GM19240 (cell line): ENCODE measurements around the gene UNC5A.

Source experiments
- DNase-seq: peaks from one replicate; pipeline ENCODE4 v3.0.0; 2011; ENCODE audit warnings: low spot score; ENCODE audit not compliant: insufficient read length

UNC5A gene

GRCh38 chr5:176800024-176800423, 10.3 kb upstream of the UNC5A start:
- DNase-seq = no peak

GRCh38 chr5:176802116-176802784, 8.1 kb upstream of the UNC5A start:
- no peak for DNase-seq

- no peak for DNase-seq
These were observed 7.1 kb upstream of the UNC5A start for GRCh38 chr5:176803068-176803942.

GRCh38 chr5:176803943-176804498, 6.3 kb upstream of the UNC5A start:
- DNase-seq = no peak

- DNase-seq = no peak
These were observed 4.2 kb upstream of the UNC5A start for GRCh38 chr5:176806137-176806536.

DNA sequence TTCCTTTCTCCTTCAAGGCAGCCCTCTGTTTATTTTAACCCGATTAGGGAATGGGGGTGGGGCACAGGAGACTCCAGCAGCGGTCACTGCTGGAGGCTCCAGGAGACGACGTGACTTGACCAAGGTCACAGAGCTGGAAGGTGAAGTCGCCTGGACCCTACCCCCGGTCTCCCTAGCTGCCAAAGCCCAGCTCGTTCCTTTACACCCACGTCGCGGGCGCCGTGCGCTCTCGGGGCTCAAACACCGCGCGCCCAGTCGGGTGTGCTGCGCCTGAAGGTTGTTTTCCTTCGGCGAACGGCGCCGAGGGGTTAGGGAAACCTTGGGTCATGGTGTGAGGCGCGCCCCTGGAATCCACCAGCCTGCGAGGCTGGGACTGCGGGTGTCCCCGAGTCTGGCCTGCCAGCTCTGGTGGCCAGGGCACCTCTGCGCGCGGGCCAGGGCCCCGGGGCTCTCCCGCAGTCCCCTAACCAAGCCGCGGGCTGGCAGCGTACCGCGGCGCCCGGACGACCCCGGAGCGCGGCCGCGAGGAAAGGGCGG, 747 bp upstream of the UNC5A start:
- no peak for DNase-seq

DNA sequence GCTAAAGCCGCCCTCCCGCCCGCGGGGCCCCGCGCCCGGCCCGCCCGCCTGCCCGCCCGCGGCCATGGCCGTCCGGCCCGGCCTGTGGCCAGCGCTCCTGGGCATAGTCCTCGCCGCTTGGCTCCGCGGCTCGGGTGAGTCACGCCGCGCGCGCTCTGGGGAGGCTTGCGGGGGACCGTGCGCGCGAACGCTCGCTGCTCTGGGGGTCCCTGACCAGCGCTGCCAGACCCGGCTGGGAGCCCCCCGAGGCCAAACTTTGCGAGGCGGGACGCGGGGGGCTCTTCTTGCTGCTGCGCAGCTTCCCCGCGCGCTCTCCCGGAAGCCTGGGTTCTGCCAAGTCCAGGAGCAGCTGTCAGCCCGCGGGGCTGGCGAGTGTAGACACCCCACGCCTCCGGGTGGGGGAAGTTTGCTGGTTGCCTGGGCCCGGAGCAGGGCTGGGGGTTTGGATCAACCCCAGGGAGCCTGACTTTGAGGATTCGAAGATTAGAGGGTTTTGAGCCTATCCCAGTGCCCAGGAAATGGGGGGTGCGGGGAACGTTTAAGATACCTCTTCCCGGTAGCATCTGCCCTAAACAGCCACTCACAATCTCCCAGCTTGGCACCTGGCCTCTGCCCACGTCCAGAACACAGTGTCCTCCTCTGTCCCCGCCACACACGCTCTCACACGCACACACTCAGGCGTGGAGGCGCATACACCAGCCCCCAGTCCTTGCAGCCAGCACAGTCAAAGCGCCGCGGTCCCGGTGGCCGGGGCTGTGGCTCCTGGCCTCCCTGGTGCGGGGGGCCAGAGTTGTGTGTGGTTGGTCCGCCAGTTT, 535 bp downstream of the UNC5A start:
- no peak for DNase-seq

GRCh38 chr5:176812269-176813259, 2.2 kb downstream of the UNC5A start:
- no peak for DNase-seq

- no peak for DNase-seq
These were observed 3.4 kb downstream of the UNC5A start for GRCh38 chr5:176813587-176814312.

DNA sequence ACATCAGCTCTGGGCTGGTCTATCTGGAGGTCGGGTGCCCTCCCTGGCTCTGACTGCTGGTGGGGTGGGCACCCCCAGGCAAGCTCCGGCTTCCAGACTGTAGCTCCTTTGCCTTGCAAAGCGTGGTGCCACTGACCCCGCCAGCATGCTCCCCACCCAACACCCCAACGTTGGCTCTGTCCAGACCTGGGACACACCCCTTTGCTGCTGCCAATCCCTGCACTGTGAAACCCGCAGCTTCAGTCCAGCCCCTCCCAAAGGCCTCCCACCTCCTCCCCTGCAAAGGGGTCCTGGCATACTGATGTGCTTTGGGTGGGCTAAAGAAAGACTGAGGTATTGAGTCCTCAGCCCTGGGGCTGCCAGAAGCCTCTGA, 3.9 kb downstream of the UNC5A start:
- no peak for DNase-seq

DNA sequence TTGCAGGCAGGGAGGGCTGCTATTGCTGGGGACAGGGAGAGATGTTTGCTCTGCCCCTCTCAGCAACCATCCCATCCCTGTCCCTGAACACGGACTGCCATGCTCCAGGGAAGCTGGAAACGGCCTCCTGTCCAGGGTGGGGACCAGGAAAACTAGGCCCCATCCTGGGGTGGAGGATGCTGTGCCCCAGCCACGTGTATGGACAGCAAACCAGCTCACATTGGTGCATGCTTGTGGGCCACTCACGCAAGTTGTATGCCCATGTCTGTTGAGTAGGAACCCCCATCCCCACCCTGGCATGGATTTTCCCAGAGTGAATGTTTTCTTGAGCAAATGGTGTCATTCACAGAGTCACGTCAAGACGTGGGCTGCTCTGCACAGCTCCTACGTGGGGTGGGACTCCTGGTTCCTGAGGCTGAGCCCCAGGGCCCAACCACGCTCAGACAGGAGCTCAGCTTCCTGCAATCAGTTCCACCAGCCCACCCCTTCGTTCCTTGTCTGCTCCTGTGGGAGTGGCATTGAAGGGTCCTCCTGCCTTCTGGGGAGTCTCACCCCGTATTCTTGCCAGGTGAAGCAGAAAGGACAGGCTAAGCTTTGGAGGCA, 4.6 kb downstream of the UNC5A start:
- no peak for DNase-seq

- no peak for DNase-seq
These were observed 5.8 kb downstream of the UNC5A start for GRCh38 chr5:176816043-176816745.

- DNase-seq = no peak
These were observed 6.5 kb downstream of the UNC5A start for GRCh38 chr5:176816791-176817347.

DNA sequence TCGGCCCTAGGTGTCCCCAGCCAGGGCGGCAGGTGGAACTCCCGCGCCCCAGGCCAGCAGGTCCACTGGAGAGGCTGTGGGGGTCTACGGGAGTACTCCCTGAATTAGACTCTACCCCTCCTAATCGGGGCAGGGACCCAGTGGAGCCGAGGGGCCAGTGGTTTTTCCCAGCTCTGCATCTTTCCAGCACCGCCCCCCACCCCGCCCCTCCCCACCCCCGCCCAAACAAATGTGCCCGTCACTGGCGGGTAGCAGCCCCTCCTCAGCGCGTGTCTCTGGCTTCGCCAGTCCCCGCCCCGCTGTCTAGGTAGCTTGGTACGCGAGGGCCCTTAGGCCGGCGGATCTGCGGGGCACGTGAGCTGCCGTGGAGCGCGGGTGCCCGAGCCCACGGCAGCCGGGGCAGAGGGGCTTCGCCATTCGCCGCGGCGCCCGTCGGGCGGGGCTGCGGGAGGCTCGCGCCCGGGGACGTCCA, 7.0 kb downstream of the UNC5A start:
- no peak for DNase-seq

GRCh38 chr5:176817841-176818377, 7.5 kb downstream of the UNC5A start:
- DNase-seq = no peak

DNA sequence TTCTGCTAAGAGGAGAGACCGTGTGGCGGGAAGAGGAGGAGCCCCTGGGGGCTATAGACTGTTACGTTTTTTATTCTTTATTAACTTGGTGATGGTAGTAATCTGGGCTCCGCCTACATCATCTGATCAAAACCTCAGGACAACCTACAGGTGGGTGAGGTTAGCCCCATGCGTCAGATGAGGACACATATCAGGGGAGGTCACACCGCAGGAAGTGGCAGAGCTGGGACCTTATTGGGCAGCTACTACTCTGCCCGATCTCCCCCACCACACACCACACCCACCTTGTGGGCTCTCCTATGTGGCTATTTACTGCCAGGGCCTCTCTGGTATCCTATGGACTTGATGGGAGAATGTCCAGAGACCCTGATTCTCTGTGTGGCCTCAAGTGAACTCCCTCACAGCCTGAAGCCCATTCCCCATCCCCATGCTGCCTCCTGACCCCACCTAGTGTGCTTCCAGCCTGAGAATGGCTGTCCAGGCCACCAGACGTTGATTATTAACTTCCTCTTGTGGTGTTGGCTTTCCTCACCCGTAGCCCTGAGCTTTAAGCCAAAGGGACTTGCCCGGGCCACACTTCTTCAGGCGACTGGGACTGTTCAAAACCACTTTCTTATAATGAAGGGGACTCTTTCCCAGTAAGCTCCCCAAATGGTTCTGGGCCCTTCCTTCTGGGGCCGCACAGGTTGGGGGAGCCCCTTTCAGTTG, 8.2 kb downstream of the UNC5A start:
- peak; percentile 41 for DNase-seq

DNA sequence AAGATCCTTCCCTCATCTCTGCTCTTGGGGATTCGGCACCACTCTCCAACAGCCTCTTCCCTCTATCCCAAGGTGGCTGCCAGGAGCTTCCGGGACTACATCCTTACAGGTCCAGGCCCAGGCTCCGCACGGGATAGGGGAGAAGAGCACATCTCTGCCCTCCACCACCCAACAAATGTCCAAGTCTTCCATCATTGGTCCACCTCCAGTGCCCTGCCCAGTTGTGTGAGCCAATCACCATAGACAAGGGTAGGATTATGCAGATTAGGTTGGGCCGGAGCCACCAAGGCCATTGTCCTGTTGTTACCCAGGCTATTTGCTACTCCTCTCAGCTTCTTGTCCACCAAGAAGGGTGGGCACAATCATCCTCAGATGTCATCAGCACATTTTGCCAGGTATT, 9.1 kb downstream of the UNC5A start:
- no peak for DNase-seq
